ENCODE measurements around the gene SERTAD2.
A peak's percentile ranks its signal among the peaks of the same experiment; 100 is the strongest.

SERTAD2 gene

GRCh38 chr2:64677530-64677929 is 23.8 kb upstream of the SERTAD2 start:
- no peak overlapping the region for H2AFZ ChIP-seq (ENCODE audit: insufficient read depth, low read length, poor library complexity)
- no peak overlapping the region for H2BK120ac ChIP-seq (ENCODE audit: insufficient read depth, low read length, poor library complexity)
- H3K14ac ChIP-seq (ENCODE audit: low read length), result no peak overlapping the region
- H3K36me3 ChIP-seq (ENCODE audit: control insufficient read depth in 1 of 2, insufficient read depth in 2 of 2, low read length in 2 of 2), result no peaks in the 10 kb centered on the region
- no peaks in the 10 kb centered on the region for H3K79me2 ChIP-seq (ENCODE audit: control insufficient read depth, insufficient read depth, low read length, poor library complexity)
- no CpG with 5 or more reads among the region's 3 CpGs for WGBS (ENCODE audit: extremely low coverage, insufficient coverage, insufficient read length)
- no peak overlapping the region for H4K91ac ChIP-seq (ENCODE audit: low read depth, low read length)
- no peak overlapping the region for H3K9ac ChIP-seq (ENCODE audit: low read length)
- H3K4me1 ChIP-seq (ENCODE audit: control insufficient read depth in 1 of 2, insufficient read depth in 2 of 2, low read length in 2 of 2), result no peaks in the 10 kb centered on the region
- H3K9me3 ChIP-seq (ENCODE audit: insufficient read depth, low read depth, low read length), result no peaks in the 10 kb centered on the region
- no peak overlapping the region for H3K27ac ChIP-seq (ENCODE audit: low read depth, low read length)
- no peak overlapping the region for H2BK5ac ChIP-seq (ENCODE audit: low read depth, low read length, poor library complexity)
- H4K12ac ChIP-seq (ENCODE audit: low read depth, low read length), result no peak overlapping the region
- H2BK12ac ChIP-seq (ENCODE audit: low read length), result no peak overlapping the region
- DNase-seq, result no peak
- no peak overlapping the region for H3K23ac ChIP-seq (ENCODE audit: low read length)
- no peak overlapping the region for H2AK5ac ChIP-seq (ENCODE audit: low read length)
- H3K27me3 ChIP-seq (ENCODE audit: insufficient read depth, low read length), result no peaks in the 10 kb centered on the region
- H3K4me2 ChIP-seq (ENCODE audit: low read length), result no peak overlapping the region
- H3K18ac ChIP-seq (ENCODE audit: low read length), result no peak overlapping the region
- no peak overlapping the region for H3K4me3 ChIP-seq (ENCODE audit: low read depth, low read length)
- H4K8ac ChIP-seq (ENCODE audit: low read depth, low read length), result no peak overlapping the region
- no peaks in the 10 kb centered on the region for H3K79me1 ChIP-seq (ENCODE audit: low read length)
- H3K4ac ChIP-seq (ENCODE audit: low read depth, low read length), result no peak overlapping the region

DNA sequence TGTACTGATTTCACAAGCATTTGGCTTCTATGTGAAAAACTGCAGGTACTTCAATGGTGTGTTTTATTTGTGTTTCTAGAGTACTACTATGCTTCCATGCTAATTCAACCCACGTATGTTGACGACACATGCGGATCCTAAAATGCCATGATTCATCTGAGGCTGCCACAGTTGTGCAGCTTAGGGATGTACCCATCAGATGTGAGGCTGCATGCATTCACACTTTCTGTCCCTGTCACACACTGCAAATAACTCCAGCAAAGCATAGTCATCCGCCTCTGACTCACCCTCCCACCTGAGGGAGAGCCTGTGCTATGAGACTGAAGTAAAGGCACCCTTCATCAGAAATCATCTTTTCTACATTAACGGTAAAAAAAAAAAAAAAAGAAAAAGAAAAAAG is 22.1 kb upstream of the SERTAD2 start:
- no peaks in the 10 kb centered on the region for H3K27me3 ChIP-seq (ENCODE audit: insufficient read depth, low read length)
- H3K9ac ChIP-seq (ENCODE audit: low read length), result no peak overlapping the region
- H4K12ac ChIP-seq (ENCODE audit: low read depth, low read length), result no peak overlapping the region
- no peak overlapping the region for H2AFZ ChIP-seq (ENCODE audit: insufficient read depth, low read length, poor library complexity)
- H2AK5ac ChIP-seq (ENCODE audit: low read length), result no peak overlapping the region
- H3K4me1 ChIP-seq (ENCODE audit: control insufficient read depth in 1 of 2, insufficient read depth in 2 of 2, low read length in 2 of 2), result no peaks in the 10 kb centered on the region
- H2BK12ac ChIP-seq (ENCODE audit: low read length), result no peak overlapping the region
- no peaks in the 10 kb centered on the region for H3K79me1 ChIP-seq (ENCODE audit: low read length)
- WGBS (ENCODE audit: extremely low coverage, insufficient coverage, insufficient read length), result no CpG with 5 or more reads among the region's 5 CpGs
- no peak overlapping the region for H3K27ac ChIP-seq (ENCODE audit: low read depth, low read length)
- no peak overlapping the region for H2BK120ac ChIP-seq (ENCODE audit: insufficient read depth, low read length, poor library complexity)
- no peak overlapping the region for H3K18ac ChIP-seq (ENCODE audit: low read length)
- no peak overlapping the region for H3K14ac ChIP-seq (ENCODE audit: low read length)
- H3K4me2 ChIP-seq (ENCODE audit: low read length), result no peak overlapping the region
- H3K4me3 ChIP-seq (ENCODE audit: low read depth, low read length), result no peak overlapping the region
- H3K9me3 ChIP-seq (ENCODE audit: insufficient read depth, low read depth, low read length), result no peaks in the 10 kb centered on the region
- no peak overlapping the region for H4K91ac ChIP-seq (ENCODE audit: low read depth, low read length)
- H3K4ac ChIP-seq (ENCODE audit: low read depth, low read length), result no peak overlapping the region
- H3K23ac ChIP-seq (ENCODE audit: low read length), result no peak overlapping the region
- H4K8ac ChIP-seq (ENCODE audit: low read depth, low read length), result no peak overlapping the region
- DNase-seq, result peak in 1 of 2 donors; percentile 31
- no peaks in the 10 kb centered on the region for H3K36me3 ChIP-seq (ENCODE audit: control insufficient read depth in 1 of 2, insufficient read depth in 2 of 2, low read length in 2 of 2)
- no peak overlapping the region for H2BK5ac ChIP-seq (ENCODE audit: low read depth, low read length, poor library complexity)
- no peaks in the 10 kb centered on the region for H3K79me2 ChIP-seq (ENCODE audit: control insufficient read depth, insufficient read depth, low read length, poor library complexity)

- Histone ChIP-seq H3K4me1 (ENCODE audit: control insufficient read depth in 1 of 2, insufficient read depth in 2 of 2, low read length in 2 of 2) (no peaks in the 10 kb centered on the region), H3K23ac (ENCODE audit: low read length) (no peak overlapping the region), H2BK5ac (ENCODE audit: low read depth, low read length, poor library complexity) (no peak overlapping the region), H4K8ac (ENCODE audit: low read depth, low read length) (no peak overlapping the region), H3K27me3 (ENCODE audit: insufficient read depth, low read length) (no peaks in the 10 kb centered on the region), H3K9me3 (ENCODE audit: insufficient read depth, low read depth, low read length) (no peaks in the 10 kb centered on the region), H2AK5ac (ENCODE audit: low read length) (no peak overlapping the region), H3K36me3 (ENCODE audit: control insufficient read depth in 1 of 2, insufficient read depth in 2 of 2, low read length in 2 of 2) (no peaks in the 10 kb centered on the region), H2AFZ (ENCODE audit: insufficient read depth, low read length, poor library complexity) (no peak overlapping the region), H4K91ac (ENCODE audit: low read depth, low read length) (no peak overlapping the region), H3K4ac (ENCODE audit: low read depth, low read length) (no peak overlapping the region), H3K27ac (ENCODE audit: low read depth, low read length) (no peak overlapping the region), H4K12ac (ENCODE audit: low read depth, low read length) (no peak overlapping the region), H3K79me1 (ENCODE audit: low read length) (no peaks in the 10 kb centered on the region), H3K18ac (ENCODE audit: low read length) (no peak overlapping the region), H2BK12ac (ENCODE audit: low read length) (no peak overlapping the region), H3K4me2 (ENCODE audit: low read length) (no peak overlapping the region), H3K9ac (ENCODE audit: low read length) (no peak overlapping the region), H3K79me2 (ENCODE audit: control insufficient read depth, insufficient read depth, low read length, poor library complexity) (no peaks in the 10 kb centered on the region), H2BK120ac (ENCODE audit: insufficient read depth, low read length, poor library complexity) (no peak overlapping the region), H3K14ac (ENCODE audit: low read length) (no peak overlapping the region), H3K4me3 (ENCODE audit: low read depth, low read length) (no peak overlapping the region)
- WGBS (ENCODE audit: extremely low coverage, insufficient coverage, insufficient read length), result no CpG with 5 or more reads among the region's 2 CpGs
- no peak for DNase-seq
Measured at GRCh38 chr2:64672708-64673107, 19.0 kb upstream of the SERTAD2 start.

DNA sequence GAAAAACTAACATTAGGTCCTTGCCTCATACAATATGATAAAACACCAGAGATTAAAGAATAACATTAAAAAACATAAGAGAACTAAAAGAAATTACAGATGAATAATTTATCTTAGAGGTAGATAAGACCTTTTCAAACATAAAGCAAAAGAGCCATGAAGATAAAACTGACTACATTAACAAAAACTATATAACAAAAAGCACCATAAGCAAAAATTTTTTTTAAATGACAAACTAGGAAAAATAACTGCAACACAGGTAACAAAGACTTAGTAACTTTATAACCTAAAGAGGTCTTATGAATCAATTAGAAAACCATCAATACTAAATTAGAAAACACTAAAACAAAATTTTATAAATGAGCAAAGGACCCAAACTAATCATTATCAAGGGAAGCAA is 16.3 kb upstream of the SERTAD2 start:
- Histone ChIP-seq H3K4me1 (ENCODE audit: control insufficient read depth in 1 of 2, insufficient read depth in 2 of 2, low read length in 2 of 2) (no peaks in the 10 kb centered on the region), H3K4me2 (ENCODE audit: low read length) (no peak overlapping the region), H3K9me3 (ENCODE audit: insufficient read depth, low read depth, low read length) (no peaks in the 10 kb centered on the region), H3K9ac (ENCODE audit: low read length) (no peak overlapping the region), H3K14ac (ENCODE audit: low read length) (no peak overlapping the region), H3K4ac (ENCODE audit: low read depth, low read length) (no peak overlapping the region), H3K79me2 (ENCODE audit: control insufficient read depth, insufficient read depth, low read length, poor library complexity) (no peaks in the 10 kb centered on the region), H2BK120ac (ENCODE audit: insufficient read depth, low read length, poor library complexity) (no peak overlapping the region), H2AFZ (ENCODE audit: insufficient read depth, low read length, poor library complexity) (no peak overlapping the region), H3K4me3 (ENCODE audit: low read depth, low read length) (no peak overlapping the region), H2BK5ac (ENCODE audit: low read depth, low read length, poor library complexity) (no peak overlapping the region), H2BK12ac (ENCODE audit: low read length) (no peak overlapping the region), H3K27me3 (ENCODE audit: insufficient read depth, low read length) (no peaks in the 10 kb centered on the region), H3K79me1 (ENCODE audit: low read length) (no peaks in the 10 kb centered on the region), H3K27ac (ENCODE audit: low read depth, low read length) (no peak overlapping the region), H3K36me3 (ENCODE audit: control insufficient read depth in 1 of 2, insufficient read depth in 2 of 2, low read length in 2 of 2) (no peaks in the 10 kb centered on the region), H4K8ac (ENCODE audit: low read depth, low read length) (no peak overlapping the region), H3K23ac (ENCODE audit: low read length) (no peak overlapping the region), H2AK5ac (ENCODE audit: low read length) (no peak overlapping the region), H4K91ac (ENCODE audit: low read depth, low read length) (no peak overlapping the region), H3K18ac (ENCODE audit: low read length) (no peak overlapping the region), H4K12ac (ENCODE audit: low read depth, low read length) (no peak overlapping the region)
- no peak for DNase-seq

GRCh38 chr2:64669288-64669687 is 15.6 kb upstream of the SERTAD2 start:
- H4K12ac ChIP-seq (ENCODE audit: low read depth, low read length), result no peak overlapping the region
- H2BK12ac ChIP-seq (ENCODE audit: low read length), result no peak overlapping the region
- no peak overlapping the region for H2AFZ ChIP-seq (ENCODE audit: insufficient read depth, low read length, poor library complexity)
- no peaks in the 10 kb centered on the region for H3K36me3 ChIP-seq (ENCODE audit: control insufficient read depth in 1 of 2, insufficient read depth in 2 of 2, low read length in 2 of 2)
- H3K27ac ChIP-seq (ENCODE audit: low read depth, low read length), result no peak overlapping the region
- WGBS (ENCODE audit: extremely low coverage, insufficient coverage, insufficient read length), result no CpG with 5 or more reads among the region's 2 CpGs
- H3K9ac ChIP-seq (ENCODE audit: low read length), result no peak overlapping the region
- no peaks in the 10 kb centered on the region for H3K4me1 ChIP-seq (ENCODE audit: control insufficient read depth in 1 of 2, insufficient read depth in 2 of 2, low read length in 2 of 2)
- H3K79me2 ChIP-seq (ENCODE audit: control insufficient read depth, insufficient read depth, low read length, poor library complexity), result no peaks in the 10 kb centered on the region
- H4K91ac ChIP-seq (ENCODE audit: low read depth, low read length), result no peak overlapping the region
- H2BK5ac ChIP-seq (ENCODE audit: low read depth, low read length, poor library complexity), result no peak overlapping the region
- H3K4me2 ChIP-seq (ENCODE audit: low read length), result no peak overlapping the region
- no peak overlapping the region for H4K8ac ChIP-seq (ENCODE audit: low read depth, low read length)
- no peak overlapping the region for H3K4ac ChIP-seq (ENCODE audit: low read depth, low read length)
- no peak overlapping the region for H3K14ac ChIP-seq (ENCODE audit: low read length)
- H3K27me3 ChIP-seq (ENCODE audit: insufficient read depth, low read length), result no peaks in the 10 kb centered on the region
- H3K23ac ChIP-seq (ENCODE audit: low read length), result no peak overlapping the region
- no peaks in the 10 kb centered on the region for H3K79me1 ChIP-seq (ENCODE audit: low read length)
- H3K4me3 ChIP-seq (ENCODE audit: low read depth, low read length), result no peak overlapping the region
- H2AK5ac ChIP-seq (ENCODE audit: low read length), result no peak overlapping the region
- no peak for DNase-seq
- H2BK120ac ChIP-seq (ENCODE audit: insufficient read depth, low read length, poor library complexity), result no peak overlapping the region
- H3K9me3 ChIP-seq (ENCODE audit: insufficient read depth, low read depth, low read length), result no peaks in the 10 kb centered on the region
- H3K18ac ChIP-seq (ENCODE audit: low read length), result no peak overlapping the region

Data from trophoblast cell (in vitro differentiated cells and primary cell).